ENCODE data around the gene WDR70.
"Not testable (repeated sequence)": the region's sequence is repeated elsewhere in the genome, so short reads cannot be mapped to it uniquely, and the experiment has no call there.

The WDR70 gene

GRCh38 chr5:37518356-37518755, 139.2 kb downstream of the WDR70 start:
- not testable (repeated sequence) for DNase-seq

GRCh38 chr5:37519304-37519703, 140.2 kb downstream of the WDR70 start:
- DNase-seq: no peak

DNA sequence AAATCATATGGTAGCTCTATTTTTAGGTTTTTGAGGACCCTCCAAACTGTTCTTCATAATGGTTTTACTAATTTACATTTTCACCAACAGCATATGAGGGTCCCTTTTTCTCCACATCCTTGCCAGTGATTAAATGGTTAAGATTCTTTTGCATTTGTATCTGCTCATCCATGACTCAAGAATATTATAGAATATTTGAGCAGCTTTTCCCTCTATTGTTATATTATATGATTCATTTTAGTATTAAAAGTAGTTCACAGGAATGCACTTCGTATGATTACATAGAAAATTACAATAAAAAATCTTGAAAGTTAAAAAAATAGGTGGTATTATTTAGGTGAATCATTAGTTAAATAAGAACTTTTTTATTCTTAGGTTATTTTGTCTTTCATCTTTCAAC, 140.7 kb downstream of the WDR70 start:
- DNase-seq: no peak

GRCh38 chr5:37520811-37521210, 141.7 kb downstream of the WDR70 start:
- DNase-seq: no peak

GRCh38 chr5:37532976-37533740, 154.0 kb downstream of the WDR70 start:
- DNase-seq: no peak

- DNase-seq: no peak
Measured at GRCh38 chr5:37533851-37534250, 154.7 kb downstream of the WDR70 start.

GRCh38 chr5:37539459-37539858, 160.3 kb downstream of the WDR70 start:
- no peak for DNase-seq

GRCh38 chr5:37543216-37543615, 164.1 kb downstream of the WDR70 start:
- no peak for DNase-seq

DNA sequence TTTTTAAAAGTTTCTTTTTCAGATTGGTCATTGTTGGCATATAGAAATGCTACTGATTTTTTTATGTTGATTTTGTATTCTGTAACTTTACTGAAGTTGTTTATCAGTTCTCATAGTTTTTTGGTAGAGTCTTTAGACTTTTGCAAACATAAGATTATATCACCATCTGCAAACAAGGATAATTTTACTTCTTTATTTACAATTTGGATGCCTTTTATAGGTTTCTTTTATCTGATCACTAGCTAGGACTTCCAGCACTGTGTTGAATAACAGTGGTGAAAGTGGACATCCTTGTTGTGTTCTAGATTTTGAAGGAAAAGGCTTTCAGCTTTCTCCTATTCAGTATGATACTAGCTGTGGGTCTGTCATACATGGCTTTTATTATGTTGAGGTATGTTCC, 170.3 kb downstream of the WDR70 start:
- DNase-seq: no peak

- no peak for DNase-seq
Measured at GRCh38 chr5:37552161-37552560, 173.0 kb downstream of the WDR70 start.

DNA sequence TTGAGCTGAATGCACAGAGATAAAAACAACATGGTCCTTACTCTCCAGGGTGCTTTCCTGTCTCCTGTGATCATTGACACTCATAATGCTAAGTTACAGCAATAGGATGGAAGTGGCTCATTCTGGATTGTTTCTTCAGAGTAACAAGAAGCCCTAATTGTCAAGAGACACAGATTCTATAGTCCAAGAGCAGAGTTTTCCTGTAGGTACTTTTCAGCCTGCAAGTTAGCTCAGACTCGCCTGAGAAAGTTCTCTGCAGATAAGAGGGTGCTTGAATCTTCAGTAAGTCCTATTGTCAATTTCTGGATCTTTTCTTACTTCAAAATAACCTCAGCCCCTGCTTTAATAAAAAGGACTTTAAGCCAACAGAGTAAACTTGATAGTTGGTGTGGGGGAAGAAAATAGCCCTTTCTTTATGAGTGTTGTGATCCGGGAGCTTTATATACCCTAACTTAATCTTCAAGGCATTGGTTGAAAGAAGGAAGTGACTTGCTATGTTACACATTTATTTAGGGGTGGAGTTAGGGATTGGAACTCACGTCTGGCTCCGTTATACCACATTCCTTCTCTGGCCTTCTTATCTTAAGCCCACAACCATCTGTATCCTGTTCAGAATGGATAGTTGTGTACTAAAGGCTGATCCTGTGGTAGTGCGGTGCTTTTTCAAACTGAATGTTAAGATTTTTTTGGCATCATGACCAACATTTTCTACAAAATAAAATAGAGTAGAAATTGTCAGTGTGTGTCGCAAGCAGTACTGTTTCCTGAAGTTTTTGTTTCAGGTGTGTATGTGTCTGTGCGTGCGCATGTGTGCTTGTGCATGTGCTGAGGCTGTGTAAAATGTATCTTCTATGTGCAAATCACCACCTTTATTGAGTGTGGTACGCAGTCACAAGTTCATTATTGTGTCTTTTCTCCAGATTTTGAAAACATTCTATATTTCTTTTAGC, 173.9 kb downstream of the WDR70 start:
- no peak for DNase-seq

DNA sequence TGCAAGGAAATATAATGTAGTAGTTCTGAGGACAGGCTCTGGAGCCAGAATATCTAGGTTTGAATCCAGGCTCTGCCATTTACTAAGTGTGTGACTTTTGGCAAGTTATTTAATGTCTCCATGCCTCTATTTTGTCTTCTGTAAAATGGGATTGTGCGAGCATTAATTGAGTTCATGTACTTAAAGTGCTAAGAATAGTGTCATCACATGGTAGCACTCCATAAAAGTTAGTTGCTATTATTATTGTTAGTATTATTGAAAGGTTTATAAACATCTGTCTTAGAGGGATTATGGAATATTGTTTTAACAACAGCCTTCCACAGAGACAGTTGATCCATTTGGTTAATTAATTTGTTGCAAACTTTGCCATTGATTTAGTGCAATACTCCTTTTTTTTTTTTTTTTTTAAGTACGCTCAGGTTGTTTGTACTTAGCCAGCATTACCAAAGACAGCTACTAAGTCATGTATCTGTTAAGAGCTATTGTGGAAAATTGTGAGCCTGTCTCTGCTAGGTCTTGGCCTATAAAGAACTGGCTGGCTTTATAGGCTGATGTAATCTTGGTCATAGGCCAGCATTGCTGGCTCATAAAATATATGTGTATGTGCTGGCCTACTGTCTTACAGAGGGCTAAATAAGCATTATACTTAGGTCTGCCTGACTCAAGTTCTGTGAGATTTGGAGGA, 174.7 kb downstream of the WDR70 start:
- no peak for DNase-seq

DNA sequence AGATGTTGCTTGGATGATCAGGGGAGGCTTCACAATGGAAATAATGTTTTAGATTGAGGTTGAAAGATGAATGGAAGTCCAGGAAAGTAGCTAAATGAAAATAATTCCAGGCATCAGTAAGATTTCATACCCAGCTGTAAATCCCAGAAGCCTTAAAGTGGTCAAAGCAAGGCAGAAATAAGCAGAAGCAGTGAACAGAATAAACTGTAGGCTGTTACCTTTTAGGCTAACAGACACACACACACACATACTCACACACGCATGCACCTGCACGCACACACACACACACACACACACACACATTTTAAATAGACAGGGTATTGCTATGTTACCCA, 175.3 kb downstream of the WDR70 start:
- DNase-seq: no peak

DNA sequence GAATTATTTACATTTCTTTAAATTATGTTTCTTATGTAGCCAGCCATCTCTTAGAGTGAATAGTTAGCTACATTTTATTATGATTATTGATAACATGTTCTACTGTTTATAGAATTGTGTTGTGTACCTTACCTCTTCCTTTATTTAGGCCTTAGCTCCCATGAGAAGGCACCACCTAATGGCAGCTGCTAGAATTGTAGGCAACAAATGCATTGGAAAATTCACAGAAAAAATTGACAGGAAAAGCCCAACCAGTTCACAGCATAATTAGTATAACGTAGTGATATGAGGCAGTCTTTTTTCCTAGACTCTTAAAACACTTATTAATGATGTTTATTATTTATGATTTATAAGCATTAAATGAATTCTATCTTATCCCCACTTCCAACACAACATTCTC, 175.8 kb downstream of the WDR70 start:
- no peak for DNase-seq

DNA sequence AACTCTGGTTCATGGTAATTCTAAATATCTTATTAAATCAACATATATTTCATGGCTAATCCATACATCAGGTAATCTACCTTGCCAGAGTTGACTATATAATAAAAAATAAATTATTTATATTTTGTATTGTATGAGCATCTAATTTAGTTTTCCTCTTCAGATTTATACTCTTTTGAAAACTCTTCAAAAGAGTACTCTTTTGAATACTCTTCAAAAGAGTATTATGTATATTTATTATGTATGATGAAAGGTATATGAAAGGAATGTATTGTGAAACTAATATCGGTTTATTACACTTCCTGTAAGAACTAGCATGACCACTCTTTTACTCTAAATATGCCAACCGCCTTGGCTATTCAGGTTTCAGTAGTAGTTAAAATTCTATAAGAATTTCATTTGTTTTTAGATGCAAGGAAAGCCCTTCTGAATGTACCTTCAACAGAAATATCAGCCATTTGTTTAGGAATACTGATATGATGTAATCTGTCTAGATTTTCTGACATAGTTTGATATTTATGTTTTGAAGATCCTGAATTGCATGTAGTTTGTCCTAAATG, 178.7 kb downstream of the WDR70 start:
- no peak for DNase-seq

DNA sequence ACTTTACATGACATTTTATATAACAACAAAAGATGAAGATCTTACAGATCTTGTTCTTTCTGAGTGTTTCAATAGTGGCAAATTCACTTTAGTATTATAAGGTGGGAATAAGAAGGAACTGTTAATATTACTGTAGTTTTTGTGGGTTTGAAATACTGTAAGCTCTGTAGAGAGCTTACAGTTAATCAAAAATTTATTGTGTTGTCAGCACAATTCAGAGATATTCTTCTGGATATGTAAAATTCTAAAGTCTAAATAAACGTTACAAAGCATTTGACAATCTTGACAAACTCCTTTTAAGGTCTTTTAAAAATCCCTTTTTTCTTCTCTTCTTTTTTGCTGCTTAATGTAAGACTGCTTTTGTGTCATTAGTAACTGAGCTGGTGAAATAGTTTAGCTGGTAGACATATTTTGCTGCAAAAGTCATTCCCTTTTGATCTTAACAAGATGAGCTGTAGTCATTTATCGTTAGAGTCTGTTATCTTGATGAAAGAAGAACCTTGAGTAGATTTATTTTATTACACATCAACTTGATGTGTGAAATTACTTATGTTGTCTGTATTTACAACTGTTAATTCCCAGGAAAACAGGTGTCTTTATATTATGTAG, 186.0 kb downstream of the WDR70 start:
- no peak for DNase-seq

GRCh38 chr5:37567566-37567965, 188.4 kb downstream of the WDR70 start:
- DNase-seq: no peak

DNA sequence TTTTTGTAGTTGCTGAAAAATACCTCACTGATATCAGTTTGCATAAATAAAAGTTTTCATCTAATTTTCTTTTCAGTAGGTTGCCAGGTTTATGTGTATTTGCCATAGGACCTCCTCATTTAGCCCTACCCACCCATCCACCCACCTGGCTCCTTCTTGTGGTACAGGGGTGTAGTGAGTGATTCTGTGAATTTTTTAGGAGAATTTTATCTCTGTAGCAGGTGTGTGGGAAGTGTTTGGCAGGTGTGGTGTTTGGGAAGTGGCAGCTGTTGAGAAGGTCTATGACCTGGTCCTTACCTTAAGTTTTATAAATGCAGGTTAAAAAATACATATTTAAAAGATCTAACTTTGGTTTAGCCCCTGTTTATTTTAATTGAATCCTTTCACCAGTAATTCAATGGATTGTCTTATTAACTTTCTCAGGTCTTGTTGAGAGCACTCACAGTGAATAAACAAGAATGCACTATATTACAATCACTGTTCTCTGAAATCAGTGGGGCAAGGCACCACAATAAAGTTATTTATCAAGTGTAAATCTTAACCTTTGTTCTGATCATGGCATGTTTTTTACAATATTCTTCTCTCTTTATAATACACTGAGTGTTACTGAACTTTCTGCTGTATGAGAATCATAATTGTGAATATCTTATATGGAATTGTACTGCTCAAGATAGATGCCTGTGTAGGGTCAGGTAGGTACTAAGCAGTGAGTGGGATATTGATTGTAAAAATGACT, 189.1 kb downstream of the WDR70 start:
- DNase-seq: no peak

- DNase-seq: no peak
Measured at GRCh38 chr5:37568893-37569292, 189.8 kb downstream of the WDR70 start.

- no peak for DNase-seq
Measured at GRCh38 chr5:37569466-37569865, 190.3 kb downstream of the WDR70 start.

DNA sequence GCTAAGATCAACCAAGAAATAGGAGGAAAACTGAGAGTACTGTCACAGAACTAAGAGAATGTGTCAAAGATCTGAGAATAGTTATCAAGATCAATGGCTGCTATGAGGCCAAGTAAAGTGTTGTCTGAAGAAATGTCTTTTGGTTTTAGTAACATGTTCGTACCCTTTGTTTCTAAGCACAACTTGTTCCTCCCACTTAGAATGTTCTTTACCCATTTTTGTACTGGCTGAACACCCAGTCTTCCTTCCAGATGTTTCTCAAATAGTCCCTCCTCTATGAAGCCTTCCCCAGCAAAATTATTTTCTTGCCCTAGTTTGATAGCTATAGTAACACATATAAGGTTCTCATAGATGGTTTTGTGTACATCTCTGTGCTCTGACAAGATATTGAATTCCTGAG, 191.5 kb downstream of the WDR70 start:
- no peak for DNase-seq

- DNase-seq: no peak
Measured at GRCh38 chr5:37571985-37572384, 192.9 kb downstream of the WDR70 start.
